ENCODE data around the gene CLRN2.

Gene CLRN2

GRCh38 chr4:17514865-17515264 is at the start of gene CLRN2:
Gene CLRN2 (plus strand): TSS chr4:17515165. CDS start chr4:17515267, 102 bp downstream.
- no peak for DNase-seq (ENCODE audit: low read depth in 3 of 3, low spot score in 1 of 3)

- no peak for DNase-seq (ENCODE audit: low read depth in 3 of 3, low spot score in 1 of 3)
Observed at GRCh38 chr4:17468619-17469221, 46.2 kb upstream of the CLRN2 start.

GRCh38 chr4:17469931-17470674 is 44.9 kb upstream of the CLRN2 start:
- no peak for DNase-seq (ENCODE audit: low read depth in 3 of 3, low spot score in 1 of 3)

GRCh38 chr4:17475481-17475880 is 39.5 kb upstream of the CLRN2 start:
- DNase-seq (ENCODE audit: low read depth in 3 of 3, low spot score in 1 of 3), result no peak

GRCh38 chr4:17476853-17477252 is 38.1 kb upstream of the CLRN2 start:
- no peak for DNase-seq (ENCODE audit: low read depth in 3 of 3, low spot score in 1 of 3)

- no peak for DNase-seq (ENCODE audit: low read depth in 3 of 3, low spot score in 1 of 3)
Observed at GRCh38 chr4:17477774-17478472, 37.0 kb upstream of the CLRN2 start.

- DNase-seq (ENCODE audit: low read depth in 3 of 3, low spot score in 1 of 3), result no peak
Observed at GRCh38 chr4:17480210-17480927, 34.6 kb upstream of the CLRN2 start.

- DNase-seq (ENCODE audit: low read depth in 3 of 3, low spot score in 1 of 3), result no peak
Observed at GRCh38 chr4:17480955-17481354, 34.0 kb upstream of the CLRN2 start.

- no peak for DNase-seq (ENCODE audit: low read depth in 3 of 3, low spot score in 1 of 3)
Observed at GRCh38 chr4:17482716-17483115, 32.2 kb upstream of the CLRN2 start.

- DNase-seq (ENCODE audit: low read depth in 3 of 3, low spot score in 1 of 3), result no peak
Observed at GRCh38 chr4:17489123-17489522, 25.8 kb upstream of the CLRN2 start.

- DNase-seq (ENCODE audit: low read depth in 3 of 3, low spot score in 1 of 3), result no peak
Observed at GRCh38 chr4:17489721-17490120, 25.2 kb upstream of the CLRN2 start.

GRCh38 chr4:17490575-17491059 is 24.3 kb upstream of the CLRN2 start:
- no peak for DNase-seq (ENCODE audit: low read depth in 3 of 3, low spot score in 1 of 3)

- DNase-seq (ENCODE audit: low read depth in 3 of 3, low spot score in 1 of 3), result no peak
Observed at GRCh38 chr4:17491196-17491595, 23.8 kb upstream of the CLRN2 start.

GRCh38 chr4:17492058-17492741 is 22.8 kb upstream of the CLRN2 start:
- DNase-seq (ENCODE audit: low read depth in 3 of 3, low spot score in 1 of 3), result no peak

GRCh38 chr4:17492876-17493275 is 22.1 kb upstream of the CLRN2 start:
- DNase-seq (ENCODE audit: low read depth in 3 of 3, low spot score in 1 of 3), result no peak

GRCh38 chr4:17493619-17494018 is 21.3 kb upstream of the CLRN2 start:
- no peak for DNase-seq (ENCODE audit: low read depth in 3 of 3, low spot score in 1 of 3)

- no peak for DNase-seq (ENCODE audit: low read depth in 3 of 3, low spot score in 1 of 3)
Observed at GRCh38 chr4:17494258-17495190, 20.4 kb upstream of the CLRN2 start.

- no peak for DNase-seq (ENCODE audit: low read depth in 3 of 3, low spot score in 1 of 3)
Observed at GRCh38 chr4:17497890-17498523, 17.0 kb upstream of the CLRN2 start.

GRCh38 chr4:17500574-17500973 is 14.4 kb upstream of the CLRN2 start:
- DNase-seq (ENCODE audit: low read depth in 3 of 3, low spot score in 1 of 3), result no peak

Measured in stimulated activated CD4-positive, alpha-beta T cell treated with anti-CD3 and anti-CD28 coated beads, TNF-alpha, amount 100 ng/mL, for 1 hour (primary cell).